ENCODE data around the gene RBM5. TPM values are rescaled to one million over a fixed set of nuclear protein-coding genes. Genes with fewer than 3 reads are reported as not detected.
"Not testable (repeated sequence)": the region's sequence is repeated elsewhere in the genome, so short reads cannot be mapped to it uniquely, and the experiment has no call there.

The RBM5 gene
- 67.4 TPM for polyA plus RNA-seq (2012; ENCODE audit: low read depth, missing spikeins)

DNA sequence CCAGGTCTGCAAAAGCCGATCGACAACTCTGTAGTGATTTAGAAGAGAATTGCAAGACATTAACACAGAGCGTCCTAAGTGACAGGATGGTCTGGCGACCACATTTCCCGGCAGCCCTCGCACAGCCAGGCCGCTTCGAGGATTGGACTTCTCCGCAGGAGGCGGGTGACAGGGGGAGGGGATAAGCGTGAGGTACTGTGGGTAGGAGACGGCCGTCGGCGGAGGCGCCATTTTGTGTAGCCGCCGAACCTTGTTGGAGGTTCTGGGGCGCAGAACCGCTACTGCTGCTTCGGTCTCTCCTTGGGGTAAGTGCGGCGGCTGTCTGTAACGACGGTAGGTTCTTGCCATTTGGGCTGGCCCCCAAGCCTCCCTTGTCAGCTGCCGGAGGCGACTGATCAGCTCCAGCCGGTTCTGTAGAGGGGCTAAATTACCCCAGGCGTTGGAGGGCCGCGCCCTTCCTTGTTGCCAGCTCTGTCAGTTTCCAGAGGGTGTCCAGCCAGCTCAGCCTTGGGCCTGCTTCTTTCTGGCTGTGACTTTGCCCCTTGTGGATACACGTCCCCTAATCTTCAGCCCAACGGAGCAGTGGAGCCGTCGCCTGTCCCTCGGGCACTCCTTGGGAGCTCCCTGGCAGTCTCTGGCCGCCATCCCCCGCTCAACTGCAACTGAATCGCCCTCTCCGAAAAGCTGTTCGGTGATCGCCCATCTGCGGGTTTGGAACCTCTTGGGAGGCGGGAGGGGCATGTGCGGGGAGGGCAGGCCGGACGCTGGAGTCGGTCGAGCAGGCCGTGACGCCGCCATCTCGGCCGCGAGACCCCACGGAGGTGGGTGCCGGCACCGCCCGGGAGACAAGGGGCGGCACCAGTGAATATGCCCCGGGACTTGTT is at the start of gene RBM5:
Gene RBM5, plus strand, starts transcription at position 195 of the 884 bp plus-strand sequence. CDS start 1,516 bp downstream, outside the sequence.
- peak; percentile 99 for FAIRE-seq

DNA sequence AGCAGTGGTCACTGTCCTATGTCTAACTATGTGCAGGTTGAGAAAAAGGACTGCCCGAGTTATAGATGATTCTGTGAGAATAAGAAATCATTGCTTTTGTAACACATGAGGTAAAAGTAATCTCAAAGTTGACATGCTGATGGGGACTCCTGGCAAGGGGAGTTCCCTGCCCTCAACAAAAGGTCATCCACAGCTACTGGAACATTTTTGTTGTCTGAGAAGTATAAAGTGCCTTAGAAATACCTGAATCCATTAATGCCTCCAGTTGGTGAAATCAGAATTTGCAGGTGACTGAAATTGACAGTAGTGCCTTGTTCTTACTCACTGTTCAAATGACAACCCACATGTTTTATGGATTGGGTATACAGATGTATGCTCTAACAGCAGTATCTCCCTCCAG is 43.7 kb upstream of the RBM5 start:
- FAIRE-seq (no peak), DNase-seq (ENCODE audit: insufficient read length, low spot score) (no peak)
- no peak for TF ChIP-seq PAX5 (IDR thresholded peaks at IDR 0.05; ENCODE audit: insufficient read depth, low read length, severe bottlenecking)

More for the DNA sequence above, at the start of gene RBM5:
- TF ChIP-seq POLR2A (IDR thresholded peaks at IDR 0.05; ENCODE audit: low read depth, low read length), result peak; percentile 76
- peak; percentile 87; the same call in 1 of the 2 replicates for TF ChIP-seq POLR2AphosphoS5 (IDR thresholded peaks at IDR 0.05; ENCODE audit: low read depth, low read length)
- TF ChIP-seq PAX5 (IDR thresholded peaks at IDR 0.05; ENCODE audit: insufficient read depth, low read length, severe bottlenecking), result no peak
- peak; percentile 91 for TF ChIP-seq TAF1 (IDR thresholded peaks at IDR 0.05; ENCODE audit: low read depth, low read length)
- no peak for TF ChIP-seq SPI1 (IDR thresholded peaks at IDR 0.05; ENCODE audit: low read depth, low read length)
- 0 out of 2 replicates have a peak, but pooled peaks have one; percentile 15 for TF ChIP-seq POU2F2 (IDR thresholded peaks at IDR 0.05; ENCODE audit: low read depth, low read length)
- peak; percentile 96 for DNase-seq (ENCODE audit: insufficient read length, low spot score)

DNA sequence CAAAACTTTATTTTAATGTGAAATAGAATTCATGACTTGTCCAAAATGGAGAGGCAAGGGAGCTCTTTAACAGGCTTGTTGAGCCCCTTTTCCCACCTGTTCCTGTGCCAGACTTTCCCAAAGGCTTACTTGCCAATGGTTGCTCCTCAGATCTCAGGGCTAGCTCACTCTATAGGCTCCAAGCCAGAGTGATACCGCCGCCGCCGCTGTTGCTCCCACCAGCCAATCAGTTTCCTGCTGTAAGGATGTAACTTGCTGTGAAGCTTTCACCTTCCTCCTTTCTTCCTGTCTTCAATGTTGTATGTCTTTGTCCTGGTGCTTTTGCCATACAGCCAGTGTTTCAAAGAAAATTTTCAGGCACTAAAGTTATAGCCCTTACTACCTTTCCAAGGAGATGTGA is 41.3 kb upstream of the RBM5 start:
- DNase-seq (ENCODE audit: insufficient read length, low spot score) (no peak), FAIRE-seq (no peak)
- TF ChIP-seq SPI1 (IDR thresholded peaks at IDR 0.05; ENCODE audit: low read depth, low read length) (no peak), POLR2AphosphoS5 (IDR thresholded peaks at IDR 0.05; ENCODE audit: low read depth, low read length) (no peak), PAX5 (IDR thresholded peaks at IDR 0.05; ENCODE audit: insufficient read depth, low read length, severe bottlenecking) (no peak), POU2F2 (IDR thresholded peaks at IDR 0.05; ENCODE audit: low read depth, low read length) (no peak)

DNA sequence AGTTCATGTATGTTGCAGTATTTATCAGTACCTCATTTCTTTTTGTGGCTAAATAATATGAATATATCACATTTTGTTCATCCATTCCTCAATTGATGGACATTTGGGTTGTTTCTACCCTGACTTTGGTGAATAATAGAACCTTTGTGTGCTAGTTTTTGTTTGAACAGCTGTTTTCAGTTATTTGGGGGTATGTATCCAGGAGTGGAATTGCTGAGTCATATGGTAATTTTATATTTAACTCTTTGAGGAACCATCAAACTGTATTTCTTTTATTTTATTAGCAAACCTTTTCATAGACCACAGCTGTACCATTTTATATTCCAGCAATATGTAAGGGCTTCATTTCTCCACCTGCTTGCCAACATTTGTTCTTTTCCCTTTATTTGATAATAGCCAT is 38.4 kb upstream of the RBM5 start:
- no peak for FAIRE-seq
- TF ChIP-seq POLR2AphosphoS5 (IDR thresholded peaks at IDR 0.05; ENCODE audit: low read depth, low read length) (no peak), POU2F2 (IDR thresholded peaks at IDR 0.05; ENCODE audit: low read depth, low read length) (no peak), PAX5 (IDR thresholded peaks at IDR 0.05; ENCODE audit: insufficient read depth, low read length, severe bottlenecking) (no peak), TAF1 (IDR thresholded peaks at IDR 0.05; ENCODE audit: low read depth, low read length) (no peak), SPI1 (IDR thresholded peaks at IDR 0.05; ENCODE audit: low read depth, low read length) (no peak), POLR2A (IDR thresholded peaks at IDR 0.05; ENCODE audit: low read depth, low read length) (no peak)
- no peak for DNase-seq (ENCODE audit: insufficient read length, low spot score)

- FAIRE-seq (no peak), DNase-seq (ENCODE audit: insufficient read length, low spot score) (no peak)
- no peak for TF ChIP-seq POU2F2 (IDR thresholded peaks at IDR 0.05; ENCODE audit: low read depth, low read length)
Observed at GRCh38 chr3:50057756-50058155, 31.0 kb upstream of the RBM5 start.

- DNase-seq (ENCODE audit: insufficient read length, low spot score) (no peak), FAIRE-seq (no peak)
- no peak for TF ChIP-seq TAF1 (IDR thresholded peaks at IDR 0.05; ENCODE audit: low read depth, low read length)
Observed at GRCh38 chr3:50068134-50068533, 20.6 kb upstream of the RBM5 start.

DNA sequence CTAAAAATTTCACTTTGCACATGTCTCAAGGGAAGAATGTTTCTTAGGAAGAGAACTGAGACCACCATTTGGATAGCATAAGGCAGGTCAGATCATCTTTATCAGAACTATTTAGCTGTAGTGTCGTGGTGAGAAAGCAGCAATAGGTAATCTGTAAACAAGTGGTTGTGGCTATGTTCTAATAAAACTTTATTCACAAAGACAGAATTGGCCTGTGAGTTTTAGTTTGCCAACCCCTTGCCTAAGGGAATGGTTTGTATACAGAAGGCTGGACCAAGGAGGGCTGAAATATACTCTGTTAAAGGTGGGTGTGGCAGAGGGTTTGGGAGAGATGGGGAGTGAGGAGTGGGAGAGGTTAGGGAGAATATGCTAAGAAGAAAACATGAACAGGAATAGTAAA is 10.6 kb upstream of the RBM5 start:
- DNase-seq (ENCODE audit: insufficient read length, low spot score) (no peak), FAIRE-seq (no peak)
- TF ChIP-seq POU2F2 (IDR thresholded peaks at IDR 0.05; ENCODE audit: low read depth, low read length), result no peak

DNA sequence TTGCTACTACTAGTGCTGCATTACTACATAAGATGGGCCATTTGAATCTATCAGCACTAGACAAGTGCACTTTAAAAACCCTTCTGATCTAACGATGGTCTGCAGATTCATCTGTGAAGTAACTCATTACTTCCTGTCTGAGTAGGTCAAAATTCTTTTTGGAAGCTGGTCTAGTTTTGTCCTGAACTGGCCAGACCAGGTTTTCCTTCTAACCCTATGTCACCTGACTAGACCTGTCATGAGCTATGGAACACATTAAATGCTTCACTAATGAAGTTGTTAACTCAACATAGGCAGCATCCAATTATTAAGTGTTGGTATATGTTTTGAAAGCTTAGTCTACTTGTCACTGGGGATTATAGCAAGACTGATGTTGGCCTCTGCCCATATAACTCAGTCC is 10.1 kb upstream of the RBM5 start:
- FAIRE-seq, result no peak
- TF ChIP-seq POU2F2 (IDR thresholded peaks at IDR 0.05; ENCODE audit: low read depth, low read length) (no peak), POLR2AphosphoS5 (IDR thresholded peaks at IDR 0.05; ENCODE audit: low read depth, low read length) (no peak), PAX5 (IDR thresholded peaks at IDR 0.05; ENCODE audit: insufficient read depth, low read length, severe bottlenecking) (no peak)
- DNase-seq (ENCODE audit: insufficient read length, low spot score), result no peak

- DNase-seq (ENCODE audit: insufficient read length, low spot score); FAIRE-seq: not testable (repeated sequence)
Observed at GRCh38 chr3:50084951-50085350, 3.8 kb upstream of the RBM5 start.

DNA sequence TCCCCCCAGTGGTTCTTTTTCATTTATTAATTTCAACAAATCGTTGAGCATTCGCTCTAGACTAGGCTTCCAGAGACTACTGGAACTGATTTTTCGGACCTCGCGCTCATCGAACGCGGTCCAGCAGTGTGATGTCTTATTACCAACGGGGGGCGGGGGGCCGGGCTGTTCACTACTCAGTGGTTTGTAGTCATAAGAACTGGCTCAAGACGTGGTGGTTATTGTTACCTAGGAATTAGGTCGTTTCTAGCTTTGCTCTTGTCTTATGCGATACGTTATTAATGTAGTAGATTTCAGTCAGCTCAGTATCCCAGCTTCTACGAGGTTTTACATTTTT is 858 bp downstream of the RBM5 start:
- DNase-seq (ENCODE audit: insufficient read length, low spot score), result no peak
- peak; percentile 56 for FAIRE-seq

DNA sequence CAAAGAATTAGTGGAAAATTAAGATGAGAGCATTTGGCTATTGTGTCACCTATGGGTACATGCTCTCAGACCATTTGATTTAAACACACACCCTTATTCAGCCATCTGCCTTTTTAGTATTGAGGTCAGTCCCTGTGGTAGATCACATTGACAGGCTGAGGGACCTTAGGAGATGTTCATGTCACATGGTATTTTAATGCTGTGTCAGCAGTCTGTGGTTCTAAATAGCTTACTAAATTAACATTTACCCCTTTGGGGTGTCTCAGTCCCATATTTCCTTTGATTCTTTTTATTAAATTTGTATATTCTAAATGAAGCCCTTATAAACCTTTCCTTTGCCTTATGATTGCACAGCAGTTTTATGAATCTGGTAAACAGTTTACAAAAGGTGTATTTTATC is 2.3 kb downstream of the RBM5 start:
- no peak for FAIRE-seq
- TF ChIP-seq TAF1 (IDR thresholded peaks at IDR 0.05; ENCODE audit: low read depth, low read length) (no peak), POU2F2 (IDR thresholded peaks at IDR 0.05; ENCODE audit: low read depth, low read length) (no peak), POLR2A (IDR thresholded peaks at IDR 0.05; ENCODE audit: low read depth, low read length) (no peak), SPI1 (IDR thresholded peaks at IDR 0.05; ENCODE audit: low read depth, low read length) (no peak)
- DNase-seq (ENCODE audit: insufficient read length, low spot score), result no peak

More for the DNA sequence above, 858 bp downstream of the RBM5 start:
- TF ChIP-seq POLR2A (IDR thresholded peaks at IDR 0.05; ENCODE audit: low read depth, low read length) (no peak), PAX5 (IDR thresholded peaks at IDR 0.05; ENCODE audit: insufficient read depth, low read length, severe bottlenecking) (no peak), POU2F2 (IDR thresholded peaks at IDR 0.05; ENCODE audit: low read depth, low read length) (no peak), POLR2AphosphoS5 (IDR thresholded peaks at IDR 0.05; ENCODE audit: low read depth, low read length) (no peak), TAF1 (IDR thresholded peaks at IDR 0.05; ENCODE audit: low read depth, low read length) (no peak), SPI1 (IDR thresholded peaks at IDR 0.05; ENCODE audit: low read depth, low read length) (no peak)

All from GM12891 (cell line).